Stimulated activated CD8-positive, alpha-beta memory T cell treated with anti-CD3 and anti-CD28 coated beads, Interleukin-12 subunit alpha, Interleukin-12 subunit beta, amount 100 ng/mL, for 1 hour (primary cell): Measurements from ENCODE around the gene VAMP3.

Experiments
- DNase-seq: peaks from one replicate; pipeline ENCODE4 v3.0.0-alpha.2; 2020; ENCODE audit warnings: low read depth

Gene VAMP3, protein sequence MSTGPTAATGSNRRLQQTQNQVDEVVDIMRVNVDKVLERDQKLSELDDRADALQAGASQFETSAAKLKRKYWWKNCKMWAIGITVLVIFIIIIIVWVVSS

DNA sequence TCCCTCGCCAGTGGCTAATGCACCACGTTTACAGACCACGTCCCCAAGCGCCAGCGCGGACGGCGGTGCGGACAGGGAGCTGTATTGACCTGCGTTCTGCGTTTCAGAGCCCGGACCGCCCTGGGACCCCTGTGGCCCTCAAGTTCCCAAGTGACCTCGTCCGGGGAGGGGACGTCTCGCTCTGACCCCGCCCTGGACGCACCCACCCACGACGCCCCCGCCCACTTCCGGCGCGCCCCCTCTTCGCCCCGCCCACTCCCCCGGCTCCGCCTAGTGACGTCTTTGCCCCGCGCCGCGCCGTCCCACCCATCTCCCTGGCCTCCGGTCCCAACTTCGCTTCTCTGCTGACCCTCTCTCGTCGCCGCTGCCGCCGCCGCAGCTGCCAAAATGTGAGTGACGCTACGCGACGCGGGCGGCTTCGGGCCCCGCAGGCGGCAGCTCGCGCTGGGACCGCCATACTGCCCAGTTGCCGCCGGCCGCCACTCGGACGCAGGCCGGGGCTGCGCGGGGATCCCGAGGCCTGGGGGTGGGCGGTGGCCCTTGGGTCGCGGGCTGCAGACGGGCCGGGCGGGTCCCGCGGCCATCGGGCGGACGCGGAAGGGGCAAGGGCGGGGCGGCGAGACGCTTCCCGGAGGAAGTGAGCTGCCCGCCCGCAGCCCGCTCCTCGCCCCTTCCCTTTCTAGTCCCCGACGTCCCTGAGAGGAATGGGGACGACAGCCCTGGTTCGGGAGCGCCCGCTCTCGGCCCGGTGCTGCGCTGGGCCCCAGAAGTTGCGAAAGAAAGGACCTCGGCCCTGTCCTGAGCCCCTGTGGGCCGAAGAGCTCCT, at the start of gene VAMP3:
Gene VAMP3, plus strand, starts transcription at position 300 of the 826 bp plus-strand sequence. Its CDS starts 88 bp downstream, at position 388.
- DNase-seq, result peak; percentile 82

DNA sequence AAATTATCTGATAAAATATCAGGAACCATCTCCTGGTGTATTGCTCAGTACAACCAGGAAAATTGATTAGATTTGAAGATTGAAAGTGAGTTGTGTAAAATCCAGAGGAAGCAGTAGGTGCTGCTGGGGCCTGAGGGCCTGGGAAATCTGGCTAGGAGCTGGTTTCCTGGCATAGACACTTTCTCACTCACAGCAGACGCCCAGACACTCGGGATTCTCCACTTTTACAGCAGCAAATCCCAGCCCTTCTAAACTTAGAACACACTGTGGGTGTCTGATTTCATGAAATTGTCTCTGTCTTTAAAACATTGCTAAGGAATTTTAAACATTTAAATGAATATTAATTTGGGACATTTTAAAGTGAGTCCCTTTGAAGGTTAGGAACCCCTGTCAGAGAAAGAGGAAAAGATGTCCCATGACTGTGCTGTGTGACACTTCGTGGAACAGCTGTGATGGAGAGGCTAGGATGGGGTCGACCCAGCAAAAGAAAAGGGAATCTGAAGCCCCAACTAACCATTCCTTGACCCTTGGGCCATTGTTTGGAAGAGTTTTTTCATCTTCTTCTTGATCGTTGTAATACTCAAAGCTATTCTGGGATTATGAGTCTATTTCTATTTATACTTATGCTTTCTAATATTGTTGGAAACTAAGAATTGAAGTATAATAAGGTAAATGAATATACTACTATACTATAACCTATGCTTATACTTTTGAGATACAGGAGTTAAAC, 49.0 kb upstream of the VAMP3 start:
- DNase-seq, result no peak

DNA sequence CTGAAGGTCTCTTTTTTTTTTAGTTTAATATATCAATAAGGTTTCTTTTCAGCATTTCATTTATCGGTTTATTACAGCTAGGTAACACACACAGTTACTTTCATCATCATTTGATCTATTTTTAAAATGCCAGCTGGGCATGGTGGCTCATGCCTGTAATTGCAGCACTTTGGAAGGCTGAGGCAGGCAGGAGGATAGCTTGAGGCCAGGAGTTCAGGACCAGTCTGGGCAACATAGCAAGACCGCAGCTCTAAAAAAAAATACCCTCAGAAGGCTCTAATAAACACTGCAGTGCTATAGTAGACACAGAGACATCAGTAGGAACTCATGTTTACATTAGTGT, 48.5 kb upstream of the VAMP3 start:
- no peak for DNase-seq

DNA sequence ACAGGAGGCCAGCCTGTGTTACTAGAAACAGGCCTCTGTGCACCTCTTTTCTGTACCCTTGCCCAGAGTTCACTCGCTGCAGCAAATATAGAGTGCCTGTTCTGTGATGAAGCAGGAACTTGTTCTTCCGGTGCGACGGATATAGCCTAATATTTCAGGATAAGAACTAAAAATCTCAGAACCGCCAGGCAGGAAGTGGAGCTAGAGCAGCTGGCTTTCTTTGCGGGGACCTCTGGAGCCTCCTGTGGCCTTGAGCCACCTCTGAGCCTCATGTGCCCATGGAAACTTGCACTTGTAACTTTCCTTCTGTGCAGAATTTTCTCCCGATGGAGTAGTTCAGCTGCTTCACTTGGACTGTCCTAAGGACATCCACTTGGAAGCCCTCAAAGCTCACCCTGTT, 44.5 kb upstream of the VAMP3 start:
- DNase-seq, result no peak

DNA sequence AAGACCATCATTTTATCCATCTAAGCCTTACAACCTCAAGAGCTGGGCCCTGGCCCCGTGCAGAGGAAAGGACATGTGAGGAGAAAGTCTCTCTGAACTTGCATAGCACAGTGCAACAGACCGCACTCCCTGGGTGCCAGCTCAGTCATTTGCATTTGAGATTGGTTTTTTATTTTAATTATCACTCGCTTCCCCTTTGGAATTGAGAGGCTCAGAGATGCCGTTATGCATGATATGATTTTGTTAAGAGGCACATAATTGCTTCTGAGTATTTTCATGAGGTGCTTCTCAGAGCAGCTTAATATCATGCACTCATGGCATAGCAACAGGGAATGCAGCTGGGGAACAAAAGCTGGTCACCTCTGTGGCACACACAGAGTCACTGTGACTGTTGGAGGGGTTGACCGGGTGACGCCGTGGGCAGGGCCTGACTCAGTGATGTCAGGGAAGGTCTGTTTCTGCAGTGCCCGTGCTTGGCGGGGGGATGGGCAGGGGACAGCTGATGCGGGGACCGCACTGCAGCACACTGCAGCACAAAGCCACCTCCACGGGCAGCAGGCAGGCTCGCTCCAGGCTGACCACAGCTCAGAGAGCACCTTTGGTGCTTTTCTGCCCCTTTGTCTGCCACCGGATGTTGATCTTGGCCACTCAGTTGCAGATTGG, 43.2 kb upstream of the VAMP3 start:
- DNase-seq, result no peak

DNA sequence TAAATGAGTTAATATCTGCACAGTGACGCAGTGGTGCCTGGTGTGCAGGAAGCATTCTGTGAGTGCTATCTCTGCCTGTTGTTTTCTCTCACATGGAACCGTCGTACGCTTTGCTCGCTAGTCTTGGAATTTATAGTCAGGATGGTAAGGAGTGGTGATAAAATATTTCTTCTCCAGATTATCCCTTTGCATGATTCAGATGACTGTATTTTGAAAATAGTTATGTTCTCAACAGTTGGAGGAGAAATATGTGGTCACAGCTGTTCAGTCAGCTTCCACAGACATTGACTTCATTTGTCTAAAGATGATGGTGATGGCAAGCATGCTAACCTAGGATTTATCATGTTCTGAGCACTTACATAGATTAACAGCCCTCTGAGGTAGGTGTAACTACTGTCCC, 41.3 kb upstream of the VAMP3 start:
- no peak for DNase-seq

DNA sequence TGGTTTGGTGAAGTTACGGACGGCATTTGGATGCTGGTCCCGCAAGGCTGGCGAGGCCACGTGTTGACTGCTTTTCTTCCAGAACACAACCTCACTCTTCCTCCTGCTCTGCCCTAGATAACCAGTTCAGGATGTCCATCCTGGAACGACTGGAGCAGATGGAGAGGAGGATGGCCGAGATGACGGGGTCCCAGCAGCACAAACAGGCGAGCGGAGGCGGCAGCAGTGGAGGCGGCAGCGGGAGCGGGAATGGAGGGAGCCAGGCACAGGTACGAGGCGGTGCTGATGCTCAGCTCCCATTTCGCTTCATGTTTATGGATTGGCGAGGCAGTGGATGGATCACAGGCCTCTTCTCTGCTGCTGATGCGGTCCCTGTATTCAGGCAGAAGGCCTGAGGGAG, 38.8 kb upstream of the VAMP3 start:
- DNase-seq, result no peak

DNA sequence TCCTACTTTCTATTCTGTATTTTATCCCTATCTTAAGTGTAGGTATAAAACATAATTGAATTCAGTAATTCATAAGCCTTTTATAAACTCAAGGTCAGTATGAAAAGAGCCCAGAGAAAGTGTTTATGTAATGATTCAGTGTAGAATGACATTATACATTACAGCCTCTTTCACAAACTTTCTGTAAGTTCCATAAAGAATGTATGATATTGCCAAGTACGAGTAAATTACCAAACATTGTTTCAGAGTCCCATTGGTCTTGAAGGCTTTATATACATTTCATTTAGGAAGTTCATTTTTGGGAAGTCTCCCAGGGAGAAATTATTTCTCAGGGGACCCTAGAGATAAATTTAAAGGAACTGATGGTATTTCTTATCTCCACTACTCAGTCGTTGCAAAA, 37.8 kb upstream of the VAMP3 start:
- no peak for DNase-seq

DNA sequence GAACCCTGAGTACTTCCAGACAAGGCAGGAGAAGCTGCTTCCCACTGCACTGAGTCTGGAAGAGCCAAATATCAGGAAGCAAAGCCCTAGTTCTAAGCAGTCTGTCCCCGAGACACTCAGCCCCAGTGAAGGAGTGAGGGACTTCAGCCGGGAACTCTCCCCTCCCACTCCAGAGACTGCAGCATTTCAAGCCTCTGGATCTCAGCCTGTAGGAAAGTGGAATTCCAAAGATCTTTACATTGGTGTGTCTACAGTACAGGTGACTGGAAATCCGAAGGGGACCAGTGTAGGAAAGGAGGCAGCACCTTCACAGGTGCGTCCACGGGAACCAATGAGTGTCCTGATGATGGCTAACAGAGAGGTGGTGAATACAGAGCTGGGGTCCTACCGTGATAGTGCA, 33.1 kb upstream of the VAMP3 start:
- no peak for DNase-seq

DNA sequence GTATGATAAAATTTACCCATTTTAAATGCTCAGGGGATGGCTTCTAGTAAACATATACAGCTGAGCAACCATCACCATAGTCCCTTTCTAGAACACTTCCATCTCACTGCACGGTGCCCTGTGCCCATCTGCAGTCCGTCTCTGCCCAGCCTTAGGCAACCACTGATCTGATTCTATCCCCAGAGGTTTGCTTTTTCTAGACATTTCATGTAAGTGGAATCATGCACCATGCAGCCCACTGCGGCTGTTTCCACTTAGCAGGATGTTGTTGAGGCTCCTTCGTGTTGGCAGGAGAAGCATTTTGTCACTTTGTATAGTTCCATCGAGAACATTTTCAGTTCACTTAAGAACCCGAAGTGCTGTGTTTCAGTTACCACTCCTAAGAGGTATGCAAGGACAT, 27.8 kb upstream of the VAMP3 start:
- no peak for DNase-seq

DNA sequence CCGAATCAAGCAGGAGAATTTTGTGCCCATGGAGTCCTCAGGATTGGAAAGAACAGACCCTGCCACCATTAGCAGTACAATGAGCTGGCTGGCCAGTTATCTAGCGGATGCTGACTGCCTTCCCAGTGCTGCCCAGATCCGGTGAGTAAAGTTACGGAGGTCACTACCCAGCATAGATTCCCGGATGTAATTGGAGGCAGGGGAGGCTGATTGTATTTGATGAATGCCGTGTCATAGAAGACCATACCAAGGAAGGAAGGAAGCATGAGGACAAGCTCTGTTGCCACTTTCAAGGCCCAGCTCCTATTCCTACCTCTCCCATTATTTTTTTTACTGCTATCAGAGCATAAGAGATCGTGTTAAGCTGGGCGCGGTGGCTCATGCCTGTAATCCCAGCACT, 26.2 kb upstream of the VAMP3 start:
- DNase-seq, result no peak

DNA sequence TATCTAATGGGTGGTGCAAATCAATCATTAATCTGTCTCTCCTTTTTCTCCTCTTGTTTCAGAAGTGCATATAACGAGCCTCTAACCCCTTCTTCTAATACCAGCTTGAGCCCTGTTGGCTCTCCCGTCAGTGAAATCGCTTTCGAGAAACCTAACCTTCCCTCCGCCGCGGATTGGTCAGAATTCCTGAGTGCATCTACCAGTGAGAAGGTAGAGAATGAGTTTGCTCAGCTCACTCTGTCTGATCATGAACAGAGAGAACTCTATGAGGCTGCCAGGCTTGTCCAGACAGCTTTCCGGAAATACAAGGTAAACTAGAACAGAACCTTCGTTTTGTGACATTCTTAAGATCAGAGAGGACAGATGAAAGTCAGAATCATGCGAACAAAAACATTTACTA, 25.3 kb upstream of the VAMP3 start:
- DNase-seq, result no peak

DNA sequence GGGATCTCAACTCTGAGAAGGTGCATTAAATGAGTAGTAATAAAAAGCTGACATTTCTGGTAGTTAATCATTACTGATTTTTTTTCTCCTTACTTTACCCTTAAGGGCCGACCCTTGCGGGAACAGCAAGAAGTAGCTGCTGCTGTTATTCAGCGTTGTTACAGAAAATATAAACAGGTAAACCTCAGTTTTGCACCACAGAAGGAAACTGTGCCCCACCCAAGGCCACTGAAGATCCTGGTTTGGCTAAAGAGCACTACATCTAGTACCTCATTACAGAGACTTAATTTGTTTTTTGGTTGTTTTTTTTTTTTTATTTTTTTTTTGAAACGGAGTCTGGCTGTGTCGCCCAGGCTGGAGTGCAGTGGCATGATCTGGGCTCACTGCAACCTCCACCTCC, 23.5 kb upstream of the VAMP3 start:
- DNase-seq, result no peak

DNA sequence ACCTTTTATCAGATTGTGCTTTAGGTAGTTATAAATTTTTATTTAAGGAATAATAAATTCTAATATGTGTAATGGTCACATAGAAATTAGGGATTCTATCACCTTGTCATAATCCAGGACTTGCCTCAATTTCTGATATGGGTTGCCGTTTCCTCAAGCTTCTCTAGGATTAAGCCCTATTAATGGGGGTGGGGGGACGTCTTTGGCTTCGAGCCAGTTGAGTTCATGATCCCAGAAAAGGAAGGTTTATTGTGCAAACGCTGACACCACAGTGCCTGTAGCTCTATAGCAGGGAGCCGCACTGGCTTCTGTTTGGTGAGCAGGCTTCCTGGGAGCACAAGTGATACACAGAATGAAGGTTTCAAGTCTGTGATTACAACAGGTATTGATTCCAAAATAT, 22.0 kb upstream of the VAMP3 start:
- no peak for DNase-seq

DNA sequence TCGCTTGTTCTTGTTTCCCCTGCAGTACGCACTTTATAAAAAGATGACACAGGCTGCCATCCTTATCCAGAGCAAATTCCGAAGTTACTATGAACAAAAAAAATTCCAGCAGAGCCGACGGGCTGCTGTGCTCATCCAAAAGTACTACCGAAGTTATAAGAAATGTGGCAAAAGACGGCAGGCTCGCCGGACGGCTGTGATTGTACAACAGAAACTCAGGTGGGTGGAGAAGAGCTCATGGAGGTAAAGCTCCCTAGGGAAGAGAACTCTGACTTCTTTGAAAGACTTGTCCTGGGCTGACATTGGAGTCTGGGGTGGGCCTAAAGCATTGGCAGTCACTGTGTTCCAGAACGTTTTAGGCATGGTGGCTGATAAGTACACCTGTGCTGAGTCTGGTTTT, 19.9 kb upstream of the VAMP3 start:
- no peak for DNase-seq

DNA sequence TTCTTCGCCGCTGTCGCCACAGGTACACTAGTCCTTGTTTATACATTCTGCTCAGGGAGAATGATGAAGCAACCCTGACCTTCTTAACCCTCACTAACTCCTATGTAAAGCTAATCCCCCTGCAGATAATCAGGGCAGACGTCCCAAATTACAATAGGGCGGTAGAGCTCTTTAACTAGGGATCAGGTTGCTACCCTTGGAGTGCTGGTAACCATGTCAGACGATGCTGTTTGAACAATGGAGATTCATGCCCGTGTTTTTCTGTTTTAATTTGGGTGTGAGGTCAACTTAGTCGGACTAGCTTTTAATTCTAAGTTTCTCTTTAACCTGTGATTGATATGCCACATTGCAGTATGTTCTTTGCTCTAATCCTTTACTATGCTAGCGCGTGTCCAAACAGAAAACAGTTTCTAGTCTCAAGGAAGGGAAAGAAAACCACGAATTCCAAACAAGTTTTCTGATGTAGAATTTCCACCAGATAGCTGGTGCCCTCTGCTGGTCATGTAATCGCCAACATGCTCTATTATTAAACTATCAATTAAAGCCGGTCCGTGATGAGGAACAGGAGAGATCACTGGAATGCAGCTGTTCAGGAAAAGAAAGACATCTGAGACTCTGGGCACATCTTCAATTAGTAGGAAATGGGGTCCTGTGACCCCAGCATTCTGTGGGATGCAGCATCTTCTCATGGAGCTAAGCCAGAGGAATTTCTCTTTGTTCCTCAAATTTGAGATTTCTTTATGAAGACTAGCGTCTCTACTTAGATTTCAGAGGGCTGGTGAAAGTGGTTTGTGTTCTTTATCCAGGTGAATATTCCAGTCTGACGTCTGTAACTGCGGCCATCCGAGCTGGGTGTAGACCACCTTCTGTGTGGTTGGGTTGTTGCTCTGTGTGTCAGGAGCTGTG, 18.3 kb upstream of the VAMP3 start:
- peak; percentile 35 for DNase-seq

DNA sequence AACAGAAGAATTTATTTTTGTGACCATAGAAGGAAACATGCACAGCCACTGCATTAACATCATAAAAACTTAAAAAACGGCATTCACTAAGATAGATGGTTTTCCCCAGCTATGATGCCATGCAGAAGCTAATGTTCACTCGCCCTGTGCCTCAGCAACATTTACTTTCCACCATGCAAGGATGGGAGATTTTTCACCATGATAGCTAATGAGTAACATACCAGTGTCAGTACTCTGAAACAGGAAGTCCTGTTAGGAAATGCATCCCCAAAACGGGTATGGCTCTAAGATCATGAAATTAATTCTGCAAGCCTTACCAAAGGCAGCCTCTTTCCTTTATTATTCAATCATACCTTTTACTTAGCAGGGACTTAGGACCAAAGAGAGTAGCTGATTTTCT, 17.5 kb upstream of the VAMP3 start:
- DNase-seq, result no peak

DNA sequence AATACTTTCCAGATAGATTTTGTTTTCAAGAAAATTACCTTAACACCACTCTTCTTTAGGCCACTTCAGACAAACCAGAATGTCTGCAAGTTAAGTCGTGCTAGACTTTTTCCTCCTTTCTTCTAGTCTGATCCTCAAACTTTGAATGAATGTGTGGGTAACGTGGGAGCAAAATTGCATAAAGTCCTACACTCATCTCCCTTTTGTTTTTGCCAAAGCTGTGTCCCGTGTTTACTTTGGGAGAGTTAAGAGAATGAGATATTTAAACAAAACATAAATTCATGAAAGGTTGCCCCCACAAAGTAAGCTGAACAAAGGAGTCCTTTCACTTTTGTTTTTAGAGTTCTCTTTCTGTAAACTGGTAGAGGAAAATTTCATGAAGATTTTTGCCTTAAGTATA, 16.9 kb upstream of the VAMP3 start:
- DNase-seq, result no peak

DNA sequence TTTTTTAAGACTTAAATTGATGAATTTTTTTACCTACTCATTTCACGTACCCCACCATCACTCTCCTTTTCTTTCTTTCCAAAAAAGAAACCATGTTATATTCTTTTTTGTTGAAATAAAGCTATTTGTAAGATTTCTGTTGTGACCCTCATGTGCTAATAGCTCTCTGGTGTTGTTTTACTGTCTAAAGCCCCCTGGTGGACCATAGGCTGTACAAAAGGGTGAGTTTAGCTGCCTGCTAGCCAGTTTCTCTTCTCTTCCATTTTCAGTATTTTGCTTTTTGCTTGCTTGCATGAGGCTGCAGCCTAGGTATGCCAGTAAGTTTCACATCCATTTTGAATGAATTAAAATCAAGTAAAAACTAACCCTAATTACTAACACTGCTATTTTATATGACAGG, 15.6 kb upstream of the VAMP3 start:
- no peak for DNase-seq

DNA sequence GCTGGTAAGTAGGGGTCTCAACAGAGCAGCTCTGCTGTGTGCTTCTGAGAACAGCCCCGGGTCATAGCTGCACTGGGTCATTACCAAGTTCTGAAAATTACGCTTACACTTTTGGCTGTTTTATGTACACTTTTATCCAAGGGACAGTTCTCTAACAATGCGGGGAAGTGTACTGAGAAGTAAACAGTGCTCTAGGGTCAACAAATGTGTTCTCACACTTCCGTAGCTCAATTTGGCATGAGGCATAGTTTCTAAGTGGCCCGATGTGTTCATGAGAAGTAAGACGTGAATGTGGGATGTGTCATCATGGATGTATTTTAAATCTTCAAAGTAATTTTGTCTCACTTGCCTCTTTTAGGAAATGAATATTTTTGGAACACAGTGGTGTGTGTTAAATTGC, 10.9 kb upstream of the VAMP3 start:
- DNase-seq, result no peak

DNA sequence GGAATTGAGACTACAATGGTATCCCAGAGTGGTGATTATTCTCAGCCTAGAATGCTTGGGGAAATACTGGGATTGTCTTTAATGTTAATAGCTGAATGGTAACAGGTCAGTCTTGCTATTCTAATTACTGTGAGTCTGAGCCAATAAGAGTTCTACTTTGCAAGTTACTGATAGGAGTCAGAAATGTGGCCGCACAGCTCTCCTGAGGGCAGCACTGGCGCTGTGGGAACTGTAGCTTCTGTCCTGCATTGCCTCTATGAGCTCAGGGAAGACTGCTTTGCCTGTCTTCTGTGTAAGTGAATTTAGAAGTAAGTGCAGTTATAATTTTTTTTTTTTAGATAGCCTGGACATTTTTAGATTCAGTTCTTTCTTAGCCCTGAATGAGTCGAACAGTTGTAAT, 10.0 kb upstream of the VAMP3 start:
- no peak for DNase-seq

DNA sequence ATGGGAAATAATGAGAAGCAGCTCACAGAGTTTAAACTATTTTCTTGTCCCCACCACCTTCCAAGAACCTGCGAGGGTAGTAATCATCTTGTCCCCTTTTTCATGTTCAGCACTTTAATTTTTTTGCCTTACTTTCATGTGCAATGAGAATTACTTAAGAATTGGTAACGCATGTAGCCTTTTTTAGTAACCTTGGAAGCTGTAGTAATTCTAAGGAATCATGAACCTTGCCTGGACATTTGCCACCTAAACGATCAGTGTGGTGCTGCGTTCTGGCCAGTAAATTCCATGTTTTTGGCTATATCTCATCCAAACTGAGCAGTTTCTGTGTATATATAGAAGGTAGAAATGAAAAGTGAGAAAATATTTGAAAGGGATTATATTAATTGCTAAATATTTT, 3.9 kb upstream of the VAMP3 start:
- no peak for DNase-seq
